ENCODE data around the gene GALNT4.

The GALNT4 gene

DNA sequence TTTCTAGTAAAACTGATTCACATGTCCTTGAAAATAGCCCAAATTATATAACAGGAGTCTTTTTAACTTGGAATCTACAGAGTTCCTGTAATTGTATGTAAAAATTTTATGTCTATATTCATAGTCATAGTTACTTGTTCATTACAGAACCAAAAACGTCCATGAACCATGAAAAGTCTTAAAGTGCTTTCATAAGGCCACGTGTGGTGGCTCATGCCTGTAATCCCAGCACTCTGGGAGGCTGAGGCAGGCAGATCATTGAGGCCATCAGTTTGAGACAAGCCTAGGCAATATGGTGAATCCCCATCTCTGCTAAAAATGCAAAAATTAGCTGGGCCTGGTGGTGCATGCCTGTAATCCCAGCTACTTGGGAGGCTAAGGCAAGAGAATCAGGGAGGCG lies 48.4 kb downstream of the GALNT4 start:
- ATAC-seq (replicated peaks) (no peak), DNase-seq (no peak)
- Mint-ChIP-seq H3K4me1 (ENCODE audit: low read depth in 2 of 2) (peaks cover 21 to 27% of the 10 kb centered on the region in 2 donors), H3K9me3 (no peaks in the 10 kb centered on the region), H3K27ac (peak overlapping the region in 1 of 2 donors; percentile 4), H3K4me3 (peak overlapping the region in 1 of 2 donors; percentile 34), H3K36me3 (ENCODE audit: insufficient read depth) (no peaks in the 10 kb centered on the region), H3K27me3 (no peaks in the 10 kb centered on the region)

GRCh38 chr12:89475203-89475990 lies 49.2 kb downstream of the GALNT4 start:
- Mint-ChIP-seq H3K27ac (peak overlapping the region in 1 of 2 donors; percentile 64), H3K27me3 (no peaks in the 10 kb centered on the region), H3K4me1 (ENCODE audit: low read depth in 2 of 2) (peaks cover 26 to 30% of the 10 kb centered on the region in 2 donors), H3K9me3 (no peaks in the 10 kb centered on the region), H3K4me3 (no peak overlapping the region), H3K36me3 (ENCODE audit: insufficient read depth) (no peaks in the 10 kb centered on the region)
- ATAC-seq (replicated peaks) (no peak), DNase-seq (no peak)

DNA sequence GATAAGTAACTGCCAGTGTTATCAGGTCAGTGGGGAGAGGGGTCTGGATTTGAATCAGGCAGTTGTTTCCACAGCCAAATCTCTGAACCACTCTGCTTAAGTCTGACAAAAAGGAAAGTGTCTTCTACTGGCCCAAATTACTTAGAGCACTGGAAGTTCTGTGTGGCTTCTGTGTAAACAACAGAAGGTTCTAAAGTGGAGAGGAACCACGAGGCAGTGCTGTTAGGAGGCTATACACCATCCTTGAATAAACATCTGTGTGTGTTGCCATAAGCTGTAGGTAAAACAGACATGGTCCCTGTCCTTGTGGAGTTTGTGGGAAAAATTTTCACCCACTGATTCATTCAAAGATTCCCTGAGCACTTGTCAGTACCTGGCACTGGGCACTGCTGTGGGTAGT lies 50.0 kb downstream of the GALNT4 start:
- peak overlapping the region in 1 of 2 donors; percentile 64 for H3K27ac Mint-ChIP-seq

More for the DNA sequence above, 50.0 kb downstream of the GALNT4 start:
- Mint-ChIP-seq H3K4me1 (ENCODE audit: low read depth in 2 of 2) (peaks cover 32 to 34% of the 10 kb centered on the region in 2 donors), H3K4me3 (no peak overlapping the region), H3K9me3 (no peaks in the 10 kb centered on the region), H3K27me3 (no peaks in the 10 kb centered on the region), H3K36me3 (ENCODE audit: insufficient read depth) (no peaks in the 10 kb centered on the region)
- DNase-seq: no peak
- ATAC-seq (replicated peaks): no peak

All from effector memory CD8-positive, alpha-beta T cell (primary cell).